Endothelial cell of umbilical vein (primary cell): ENCODE results near the gene IMPACT. TPM values are rescaled to one million over a fixed set of nuclear protein-coding genes. Genes with fewer than 3 reads are reported as not detected.

ENCODE experiments used
- BruUV-seq: library from RNA; stranded (reverse); fragments of 400-500 nt; replicated peaks from 2 replicates; lab custom pipeline; 2021; lab: Mats Ljungman, UMichigan
- CTCF ChIA-PET: fragments of 300-600, 350-600 bp; sonication (Branson Sonifier 250); formaldehyde crosslinking; loops from one replicate; lab custom pipeline; 2021; ENCODE audit warnings: antibody characterized with exemption, inconsistent platforms; lab: Charles Lee
- POLR2A ChIA-PET: fragments of 300-600, 350-600 bp; sonication (Branson Sonifier 250); formaldehyde crosslinking; loops from one replicate; lab custom pipeline; 2021; ENCODE audit warnings: antibody characterized with exemption, inconsistent platforms; lab: Charles Lee
- DNase-seq: peaks from one replicate; pipeline ENCODE4 v3.0.0-alpha.2; 2011; ENCODE audit warnings: low read depth, low spot score
- FAIRE-seq: peaks from 2 replicates; lab custom pipeline; 2011; peaks lifted over from hg19 to GRCh38; lab: Jason Lieb, UNC
- H2AFZ ChIP-seq: 2 replicates; pipeline ENCODE4 v1.6.0; 2012; ENCODE audit warnings: low read depth, low read length, control low read depth, inconsistent platforms
- H3K27ac ChIP-seq: 2 replicates; pipeline ENCODE4 v1.5.1; 2011; ENCODE audit warnings: low read depth, mild to moderate bottlenecking, control low read depth, low read length, moderate library complexity; ENCODE audit not compliant: insufficient read depth
- H3K27me3 ChIP-seq, 2 experiments: 2 replicates each; pipeline versions ENCODE4 v1.6.0 to v1.6.1; 2011; ENCODE audit warnings: low read length in 2 of 2, mixed read lengths in 1 of 2; ENCODE audit not compliant: control insufficient read depth in 2 of 2, insufficient read depth in 2 of 2
- H3K36me3 ChIP-seq, 2 experiments: 2 replicates in 1 of 2; 3 replicates in 1 of 2; pipeline ENCODE4 v1.5.1; 2011; ENCODE audit warnings: low read length in 2 of 2, mild to moderate bottlenecking in 1 of 2, moderate library complexity in 1 of 2; ENCODE audit not compliant: control insufficient read depth in 2 of 2, insufficient read depth in 2 of 2; ENCODE audit errors: extremely low read depth in 1 of 2
- H3K4me1 ChIP-seq: 3 replicates; pipeline ENCODE4 v1.5.1; 2011; ENCODE audit warnings: mild to moderate bottlenecking, low read length; ENCODE audit not compliant: control insufficient read depth, insufficient read depth; ENCODE audit errors: extremely low read depth
- H3K4me2 ChIP-seq: 2 replicates; pipeline ENCODE4 v1.6.1; 2011; ENCODE audit warnings: low read length, control low read depth, mixed read lengths; ENCODE audit not compliant: insufficient read depth
- H3K4me3 ChIP-seq, 3 experiments: fragments of 200-600 bp in 1 of 3; sonication (generic), shearing (Covaris generic) in 1 of 3; replicated peaks in 1 of 3; 2 replicates each; pipeline ENCODE4 v1.5.1; 2011 to 2016; ENCODE audit warnings: control low read depth in 3 of 3, low read length in 3 of 3, mild to moderate bottlenecking in 2 of 3, inconsistent platforms in 1 of 3, low read depth in 1 of 3, moderate library complexity in 1 of 3; ENCODE audit not compliant: insufficient read depth in 1 of 3
- H3K79me2 ChIP-seq: 2 replicates; pipeline ENCODE4 v1.6.0; 2012; ENCODE audit warnings: low read length, inconsistent platforms; ENCODE audit not compliant: control insufficient read depth, insufficient read depth
- H3K9ac ChIP-seq: replicated peaks from 2 replicates; pipeline ENCODE3; 2011; ENCODE audit warnings: low read length, control low read depth; ENCODE audit not compliant: insufficient read depth; ENCODE audit errors: extremely low read depth
- H3K9me1 ChIP-seq: replicated peaks from 3 replicates; pipeline ENCODE4 v1.6.0; 2011; ENCODE audit warnings: mild to moderate bottlenecking, low read length; ENCODE audit not compliant: control insufficient read depth, insufficient read depth; ENCODE audit errors: extremely low read depth
- H3K9me3 ChIP-seq: replicated peaks from 2 replicates; pipeline ENCODE4 v1.5.1; 2012; ENCODE audit warnings: low read length, inconsistent platforms; ENCODE audit not compliant: control insufficient read depth, insufficient read depth
- H4K20me1 ChIP-seq: replicated peaks from 2 replicates; pipeline ENCODE3; 2011; ENCODE audit warnings: mild to moderate bottlenecking, low read length; ENCODE audit not compliant: control insufficient read depth, insufficient read depth; ENCODE audit errors: extremely low read depth
- CTCF ChIP-seq, 2 donors: IDR thresholded peaks; 1 replicate in 1 of 2; 2 replicates in 1 of 2; pipeline ENCODE4 v1.5.1; 2011; ENCODE audit warnings: low read length in 2 of 2, mild to moderate bottlenecking in 2 of 2, moderate library complexity in 2 of 2, control low read depth in 1 of 2, inconsistent platforms in 1 of 2, low read depth in 1 of 2; ENCODE audit not compliant: insufficient read depth in 1 of 2; ENCODE audit errors: extremely low read depth in 1 of 2
- EZH2 ChIP-seq: IDR thresholded peaks from 2 replicates; pipeline ENCODE4 v1.6.1; 2012; ENCODE audit warnings: borderline replicate concordance, low read depth, mild to moderate bottlenecking, moderate library complexity, low read length, inconsistent platforms; ENCODE audit not compliant: severe bottlenecking
- FOS ChIP-seq: IDR thresholded peaks from 2 replicates; pipeline ENCODE4 v1.6.1; 2011; ENCODE audit warnings: mild to moderate bottlenecking, low read length, moderate library complexity, borderline replicate concordance; ENCODE audit not compliant: insufficient read depth
- GATA2 ChIP-seq: IDR thresholded peaks from 2 replicates; pipeline ENCODE4 v1.7.0; 2011; ENCODE audit warnings: low read depth, mild to moderate bottlenecking, moderate library complexity, mixed read lengths, low read length; ENCODE audit not compliant: insufficient read length, insufficient read depth
- JUN ChIP-seq: IDR thresholded peaks from 2 replicates; pipeline ENCODE4 v1.6.1; 2011; ENCODE audit warnings: borderline replicate concordance, low read depth; ENCODE audit not compliant: insufficient read length, insufficient read depth
- MAX ChIP-seq: IDR thresholded peaks from 2 replicates; pipeline ENCODE4 v1.6.1; 2011; ENCODE audit not compliant: insufficient read depth, insufficient read length
- MYC ChIP-seq: IDR thresholded peaks from one replicate; pipeline ENCODE4 v1.6.1; 2011; ENCODE audit warnings: mild to moderate bottlenecking, low read depth, low read length
- POLR2A ChIP-seq: IDR thresholded peaks from 2 replicates; pipeline ENCODE4 v1.6.1; 2012; ENCODE audit warnings: low read depth, mild to moderate bottlenecking, control low read depth, low read length
- POLR2AphosphoS5 ChIP-seq: IDR thresholded peaks from 2 replicates; pipeline ENCODE4 v1.6.1; 2012; ENCODE audit warnings: low read depth, mild to moderate bottlenecking, control low read depth, low read length, moderate library complexity; ENCODE audit not compliant: insufficient read depth
- dilution Hi-C: fragments of 300-500 bp; cut with MboI; formaldehyde crosslinking; loops from one replicate; pipeline ENCODE4 v1.15.0; 2019; ENCODE audit warnings: low sequenced_read_pairs; ENCODE audit not compliant: extremely low pct_ligation_motif_present
- intact Hi-C: fragments of 100-400 bp; cut with micrococcal nuclease; formaldehyde crosslinking; loops from one replicate; pipeline ENCODE4 v1.10.0; 2022
- polyA plus RNA-seq, 4 experiments: library from polyadenylated mRNA; depleted of rRNA in 3 of 4; stranded (reverse) in 3 of 4; unstranded in 1 of 4; fragments of >200 nt; gene quantifications; 2 replicates each; pipeline versions ENCODE4 v1.2.1 to v1.2.3, GENCODE V29; 2011 to 2012; ENCODE audit warnings: missing spikeins in 1 of 4
- total RNA-seq: library from RNA; stranded (reverse); gene quantifications from 2 replicates; pipeline ENCODE4 v1.2.3, GENCODE V29; 2021

Gene IMPACT
- total and polyA plus RNA-seq, 2 donors (not counting 3 experiments of a cell fraction or from before 2014, with no cell fraction given): 15.4 to 28.6 TPM

- DNase-seq (no peak), FAIRE-seq (no peak)
- Histone ChIP-seq H2AFZ (no peak overlapping the region), H3K4me2 (no peak overlapping the region), H4K20me1 (no peaks in the 10 kb centered on the region), H3K9me1 (no peaks in the 10 kb centered on the region), H3K4me3 (no peak overlapping the region), H3K9ac (no peak overlapping the region), H3K27me3 (no peaks in the 10 kb centered on the region), H3K4me1 (no peaks in the 10 kb centered on the region), H3K27ac (no peak overlapping the region), H3K79me2 (no peaks in the 10 kb centered on the region), H3K36me3 (peaks cover 0 to 2% of the 10 kb centered on the region in 2 experiments), H3K9me3 (no peaks in the 10 kb centered on the region)
- intact Hi-C loops (no loop called here), dilution Hi-C loops (no loop called here)
- no peak for TF ChIP-seq EZH2
- TF ChIP-seq MAX: no peak
- TF ChIP-seq JUN: no peak
- TF ChIP-seq MYC: no peak
- TF ChIP-seq POLR2AphosphoS5: no peak
- no peak for TF ChIP-seq GATA2
- TF ChIP-seq FOS: no peak
- TF ChIP-seq CTCF (IDR thresholded peaks at IDR 0.05; ENCODE audit: extremely low read depth in 1 of 2, insufficient read depth in 1 of 2, low read depth in 1 of 2, low read length in 2 of 2): no peak
- no peak for TF ChIP-seq POLR2A
- CTCF ChIA-PET: interaction anchor here (1.2 to 1.7 kb wide), 2 partner anchors 47 to 52 kb away, joined by 3 to 6 read pairs; no protein-coding TSS in a partner anchor
- POLR2A ChIA-PET: no interaction called here
- BruUV-seq: no TSS peak
Observed at GRCh38 chr18:24436939-24437338, 10.5 kb downstream of the IMPACT start.
